Left kidney (tissue), 2 donors: ENCODE data around the gene COIL. TPM values are rescaled to one million over a fixed set of nuclear protein-coding genes. Genes with fewer than 3 reads are reported as not detected.
A peak's percentile ranks its signal among the peaks of the same experiment; 100 is the strongest.

ENCODE experiments used
- DNase-seq: peaks from one replicate; pipeline ENCODE4 v3.0.0-alpha.2; 2013
- polyA plus RNA-seq: library from polyadenylated mRNA; unstranded; fragments of 120-200 nt; gene quantifications from one replicate; pipeline ENCODE4 v1.2.1, GENCODE V29; 2013; ENCODE audit not compliant: insufficient read length

Gene COIL
- polyA plus RNA-seq, 1 donor: 33.2 TPM

DNA sequence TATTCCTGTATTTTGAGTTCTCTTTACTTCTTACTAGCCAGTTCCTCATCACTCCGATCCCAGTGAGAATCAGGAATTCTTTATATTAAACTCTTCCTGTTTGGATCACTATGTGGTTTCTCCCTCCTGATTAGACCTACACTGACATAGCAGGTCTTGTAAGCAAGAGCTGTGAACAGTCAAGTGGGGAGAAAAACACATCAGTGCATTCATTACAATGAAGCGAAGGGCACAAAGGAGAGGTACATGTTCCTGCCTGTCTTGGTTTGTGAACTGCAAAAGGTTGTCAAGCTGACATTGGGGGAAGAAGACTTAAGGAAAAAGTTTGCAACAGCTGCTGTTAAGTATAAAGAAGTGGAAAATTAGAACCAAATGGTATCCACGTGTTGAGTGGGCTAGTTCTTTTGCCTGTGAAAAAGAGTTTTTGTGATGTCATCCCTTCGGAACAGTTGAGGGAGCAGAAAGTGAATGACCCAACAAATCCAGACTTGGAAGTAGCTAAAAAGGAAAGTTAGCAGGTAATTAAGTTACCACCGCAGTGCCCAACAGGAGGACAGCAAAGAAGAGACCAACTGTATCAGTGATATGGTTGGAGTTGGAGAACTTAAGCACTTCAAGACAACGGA, 24.0 kb downstream of the COIL start:
- DNase-seq: no peak

DNA sequence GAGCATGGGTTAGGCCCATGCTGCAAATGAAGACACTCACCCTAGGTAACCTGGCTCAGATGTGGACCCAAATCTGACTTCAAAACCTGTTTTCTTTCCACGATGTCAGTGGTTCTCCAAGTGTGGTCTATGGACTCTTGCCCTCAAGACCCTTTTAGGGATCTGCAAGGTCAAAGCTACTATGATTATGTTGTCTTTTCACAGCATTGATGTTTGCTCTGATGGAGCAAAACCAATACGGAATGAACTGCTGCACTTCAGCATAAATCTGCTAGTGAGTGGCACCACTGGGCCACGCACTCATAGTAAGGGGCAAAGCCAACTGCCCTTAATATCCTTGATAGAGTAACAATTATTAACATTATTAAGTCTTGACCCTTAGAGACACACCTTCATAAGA, 25.4 kb downstream of the COIL start:
- no peak for DNase-seq

DNA sequence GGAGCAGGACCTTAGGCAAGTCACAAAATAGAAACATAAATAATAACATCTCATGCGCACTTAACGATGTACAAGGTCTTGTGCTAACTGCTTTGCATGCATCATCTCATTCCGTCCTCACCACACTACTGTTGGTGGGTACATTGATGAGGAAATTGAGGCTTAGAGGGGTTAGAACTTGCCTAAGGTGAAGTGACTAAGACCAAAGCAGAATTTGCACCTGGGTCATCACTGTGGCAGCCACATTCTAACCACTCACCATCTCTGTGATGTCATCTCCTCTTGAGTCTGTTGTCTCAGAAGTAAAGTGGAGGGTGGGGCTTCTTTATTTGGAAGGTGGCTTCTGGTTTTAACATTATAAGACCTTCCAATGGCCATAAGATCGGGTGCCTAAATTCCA, 26.6 kb downstream of the COIL start:
- DNase-seq: no peak

DNA sequence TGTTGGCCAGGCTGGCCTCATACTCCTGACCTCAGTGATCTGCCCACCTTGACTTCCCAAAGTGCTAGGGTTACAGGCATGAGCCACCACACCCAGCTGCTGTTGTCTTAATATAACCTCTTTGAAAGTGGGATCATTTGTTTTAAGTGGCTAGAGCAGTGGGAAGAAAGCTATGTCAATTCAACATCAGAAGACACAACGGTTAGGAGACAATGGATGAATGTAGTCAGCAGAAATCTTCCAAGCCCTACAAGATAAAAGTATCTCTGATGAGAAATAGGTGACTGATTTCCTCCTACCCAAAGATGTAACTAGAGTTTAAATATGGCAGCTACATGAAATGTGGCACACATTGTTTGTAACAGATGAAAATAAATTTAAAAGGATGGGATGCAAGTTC, 27.0 kb downstream of the COIL start:
- no peak for DNase-seq

DNA sequence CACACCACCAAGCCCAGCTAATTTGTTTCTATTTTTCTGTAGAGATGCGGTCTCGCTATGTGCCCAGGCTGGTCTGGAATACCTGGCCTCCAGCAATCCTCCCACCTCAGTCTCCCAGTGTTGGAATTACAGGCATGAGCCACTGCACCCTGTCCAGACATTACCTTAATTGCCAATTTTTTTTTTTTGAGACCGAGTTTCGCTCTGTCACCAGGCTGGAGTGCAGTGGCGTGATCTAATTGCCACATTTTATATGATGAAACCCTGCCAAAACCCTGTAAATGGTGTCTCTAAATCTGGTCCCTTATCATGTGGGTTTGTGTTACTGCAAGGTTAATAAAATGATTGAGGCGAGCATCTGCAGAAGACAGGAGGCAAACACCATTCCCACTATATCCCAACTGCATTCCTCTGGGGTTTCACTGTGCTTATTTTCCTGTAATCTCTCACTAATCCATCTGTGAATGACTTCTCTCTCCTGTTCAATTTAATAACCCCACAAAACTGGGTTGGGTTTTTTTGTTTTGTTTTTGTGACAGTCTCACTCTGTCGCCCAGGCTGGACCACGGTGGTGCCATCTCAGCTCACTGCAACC, 27.6 kb downstream of the COIL start:
- DNase-seq: no peak

DNA sequence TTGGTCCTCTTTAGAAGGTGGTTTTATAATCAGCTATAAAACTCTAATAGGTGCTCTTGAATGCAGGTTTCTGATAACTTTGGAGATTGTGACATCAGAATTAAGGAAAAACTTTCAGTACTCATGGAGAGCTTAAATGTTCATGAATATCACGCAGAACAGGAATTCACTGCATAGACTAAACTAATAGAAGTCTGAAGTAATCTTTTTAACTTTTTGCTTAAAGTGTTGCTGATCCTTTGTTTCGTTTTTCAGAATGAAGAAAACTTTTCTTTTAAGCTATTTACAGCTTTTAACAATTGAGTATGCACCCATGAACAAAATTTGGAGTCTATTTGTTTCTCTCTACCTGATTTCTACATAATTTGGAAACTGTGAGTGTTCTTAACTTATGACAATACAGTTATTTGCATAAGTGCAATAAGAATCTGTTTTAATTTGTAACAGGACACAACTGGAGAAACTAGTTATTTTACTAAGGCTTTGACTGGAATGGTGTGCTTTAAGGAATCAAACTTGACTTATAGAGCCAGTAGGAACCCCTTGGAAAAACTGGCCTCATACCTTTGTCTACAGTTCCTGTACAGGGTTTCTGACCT, 30.0 kb downstream of the COIL start:
- DNase-seq: no peak

DNA sequence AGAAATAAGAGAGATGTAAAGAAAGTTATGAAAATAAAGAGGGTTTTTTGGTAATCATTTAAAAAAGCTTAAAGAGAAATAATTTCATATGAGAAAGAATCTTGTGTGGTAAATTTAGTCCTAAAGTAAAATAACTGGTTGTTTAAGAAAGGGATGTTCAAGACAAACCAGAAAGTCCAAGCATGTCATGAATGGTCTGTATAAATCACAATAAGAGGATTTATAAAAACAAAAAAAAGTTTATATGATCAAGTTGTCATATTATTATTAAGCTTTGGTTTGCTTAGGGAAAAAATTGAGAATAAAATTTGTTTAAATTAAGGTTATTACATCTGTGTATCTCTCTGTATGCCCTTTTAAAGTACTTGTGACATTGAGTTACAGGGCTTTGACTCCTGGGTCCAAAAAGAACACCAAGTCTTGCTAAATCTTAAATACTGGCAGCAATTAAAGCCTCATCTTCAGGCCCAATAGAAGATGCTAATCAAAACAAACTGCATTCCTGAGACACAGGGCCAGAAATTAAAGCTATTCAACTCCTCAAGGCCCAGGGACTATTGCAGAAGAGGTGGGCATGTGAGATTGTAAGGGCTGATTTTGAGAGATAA, 31.4 kb downstream of the COIL start:
- DNase-seq: no peak

DNA sequence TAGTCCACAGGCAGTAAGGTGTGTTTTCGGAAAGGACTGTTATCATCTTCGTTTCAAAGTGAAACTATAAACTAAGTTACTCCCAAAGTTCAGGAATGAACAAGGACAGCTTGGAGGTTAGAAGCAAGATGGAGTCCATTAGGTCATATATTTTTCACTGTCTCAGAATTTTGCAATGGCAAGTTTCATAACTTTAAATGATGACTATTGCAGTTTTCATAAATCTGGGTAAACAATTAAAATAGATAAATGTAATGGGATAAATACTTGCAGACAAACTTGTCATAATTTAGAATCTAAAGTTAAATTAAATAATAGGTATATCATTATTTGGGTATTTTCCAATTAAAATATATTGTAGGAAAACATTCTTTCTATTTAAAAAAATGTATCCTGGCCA, 32.3 kb downstream of the COIL start:
- DNase-seq: no peak

DNA sequence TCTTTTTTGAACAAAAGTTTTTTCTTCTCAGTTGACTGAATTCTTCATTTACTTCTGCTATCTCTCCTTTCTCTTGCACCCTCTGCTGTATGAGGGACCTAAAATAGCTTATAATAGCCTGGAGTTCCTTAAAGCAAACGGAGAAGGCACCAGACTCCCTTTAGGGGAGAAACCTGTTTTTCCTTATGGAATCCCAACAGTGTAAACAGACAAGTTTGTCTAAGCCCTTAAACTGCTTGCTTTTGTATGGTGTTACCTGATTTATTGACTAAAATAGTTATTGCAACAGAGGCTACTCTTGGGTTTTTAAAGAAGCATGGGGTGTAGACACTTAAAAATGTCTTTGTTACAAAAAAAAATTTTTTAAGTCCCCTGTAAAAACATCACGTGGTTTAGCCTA, 34.1 kb downstream of the COIL start:
- no peak for DNase-seq

DNA sequence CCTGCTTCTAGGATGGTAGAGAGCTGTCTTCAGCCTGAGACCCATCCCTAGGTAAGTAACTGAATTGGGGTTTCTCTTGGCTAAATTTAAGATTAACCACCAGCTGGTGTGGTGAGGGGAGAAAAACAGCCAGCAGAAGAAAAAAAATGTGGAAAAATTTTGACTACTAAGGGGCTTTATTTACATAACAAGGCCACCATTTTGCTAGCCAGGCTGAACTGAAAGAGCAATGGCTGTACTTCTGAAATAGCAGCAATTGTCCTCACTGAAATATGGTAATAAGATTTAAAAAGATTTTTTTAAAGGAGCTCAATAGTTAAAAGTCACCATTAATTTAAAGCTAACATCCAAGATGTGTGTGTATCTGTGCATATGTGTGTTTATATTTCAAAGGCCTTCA, 34.6 kb downstream of the COIL start:
- DNase-seq: no peak

DNA sequence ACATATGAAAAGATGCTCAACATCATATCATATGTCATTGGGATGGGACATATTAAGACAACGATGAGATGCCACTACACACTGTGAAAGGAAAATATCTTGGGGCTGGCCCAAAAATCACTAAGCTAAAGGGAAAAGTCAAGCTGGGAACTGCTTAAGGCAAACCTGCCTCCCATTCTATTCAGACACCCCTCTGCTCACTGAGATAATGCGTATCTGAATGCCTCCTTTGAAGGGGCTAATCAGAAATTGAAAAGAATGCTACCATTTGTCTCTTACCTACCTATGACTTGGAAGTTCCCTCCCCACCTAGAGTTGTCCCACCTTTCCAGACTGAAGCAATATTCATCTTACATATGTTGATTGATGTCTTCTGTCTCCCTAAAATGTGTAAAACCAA, 35.8 kb downstream of the COIL start:
- DNase-seq: no peak

DNA sequence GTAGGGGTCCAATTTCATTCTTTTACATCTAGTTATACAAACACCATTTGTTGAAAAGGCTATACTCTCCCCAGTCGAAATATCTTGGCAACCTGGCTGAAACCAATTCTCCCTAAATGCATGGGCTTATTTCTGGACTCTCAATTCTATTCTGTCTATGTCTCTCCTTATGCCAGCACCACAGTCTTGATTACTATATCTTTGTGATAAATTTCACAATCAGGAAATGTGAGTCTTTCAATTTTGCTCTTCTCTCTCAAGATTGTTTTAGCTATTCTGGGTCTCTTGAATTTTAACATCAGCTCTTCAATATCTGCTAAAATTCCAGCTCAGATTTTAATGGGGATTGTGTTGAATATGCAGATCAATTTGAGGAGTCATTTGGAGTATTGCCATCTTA, 41.1 kb downstream of the COIL start:
- DNase-seq: no peak

DNA sequence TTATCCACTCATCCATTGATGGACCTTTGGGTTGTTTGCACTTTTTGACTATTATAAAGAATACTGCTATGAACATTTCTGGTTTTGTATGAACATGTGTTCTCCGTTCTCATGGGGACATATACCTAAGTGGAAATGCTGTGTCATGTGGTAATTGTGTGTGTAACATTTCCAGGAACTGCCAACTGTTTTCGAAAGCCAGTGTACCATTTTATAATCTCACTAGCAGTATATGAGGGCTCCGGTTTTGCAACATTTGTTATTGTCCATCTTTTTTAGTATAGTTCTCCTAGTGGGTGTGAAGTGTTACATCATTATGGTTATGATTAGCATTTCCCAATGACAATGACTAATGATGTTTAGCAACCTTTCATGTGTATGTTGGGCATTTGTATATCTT, 41.9 kb downstream of the COIL start:
- DNase-seq: no peak

DNA sequence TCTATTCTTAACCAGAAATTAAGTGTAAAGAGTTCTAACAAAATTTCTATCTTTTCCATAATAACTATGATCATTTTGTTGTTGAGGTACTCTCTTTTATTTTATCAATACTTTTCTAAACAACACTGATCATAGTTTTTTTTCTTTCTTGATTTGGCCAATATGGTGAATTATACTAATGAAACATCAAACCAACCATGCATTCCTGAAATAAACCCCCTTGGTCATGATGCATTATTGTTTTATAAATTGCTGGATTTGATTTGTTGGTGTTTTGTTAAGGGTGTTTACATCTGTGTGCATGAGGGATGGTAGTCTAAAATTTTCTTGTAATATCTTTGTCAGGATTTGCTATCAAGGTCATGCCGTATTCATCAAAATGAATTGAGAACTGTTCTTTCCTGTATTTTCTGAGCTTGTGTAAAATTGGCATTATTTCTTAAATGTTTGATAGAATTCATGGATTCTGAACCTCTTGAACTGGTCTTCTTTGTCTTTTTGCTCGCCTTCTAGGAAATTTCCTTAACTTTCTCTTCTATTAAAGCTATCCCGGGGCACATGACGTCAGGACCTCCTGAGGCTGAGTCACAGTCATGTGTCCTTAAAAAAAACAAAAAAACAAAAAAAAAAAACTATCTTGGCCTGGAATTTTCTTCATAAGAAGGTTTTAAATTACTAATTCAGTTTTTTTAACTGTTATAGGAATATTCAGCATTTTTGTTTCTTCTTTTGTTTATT, 43.1 kb downstream of the COIL start:
- DNase-seq: no peak

DNA sequence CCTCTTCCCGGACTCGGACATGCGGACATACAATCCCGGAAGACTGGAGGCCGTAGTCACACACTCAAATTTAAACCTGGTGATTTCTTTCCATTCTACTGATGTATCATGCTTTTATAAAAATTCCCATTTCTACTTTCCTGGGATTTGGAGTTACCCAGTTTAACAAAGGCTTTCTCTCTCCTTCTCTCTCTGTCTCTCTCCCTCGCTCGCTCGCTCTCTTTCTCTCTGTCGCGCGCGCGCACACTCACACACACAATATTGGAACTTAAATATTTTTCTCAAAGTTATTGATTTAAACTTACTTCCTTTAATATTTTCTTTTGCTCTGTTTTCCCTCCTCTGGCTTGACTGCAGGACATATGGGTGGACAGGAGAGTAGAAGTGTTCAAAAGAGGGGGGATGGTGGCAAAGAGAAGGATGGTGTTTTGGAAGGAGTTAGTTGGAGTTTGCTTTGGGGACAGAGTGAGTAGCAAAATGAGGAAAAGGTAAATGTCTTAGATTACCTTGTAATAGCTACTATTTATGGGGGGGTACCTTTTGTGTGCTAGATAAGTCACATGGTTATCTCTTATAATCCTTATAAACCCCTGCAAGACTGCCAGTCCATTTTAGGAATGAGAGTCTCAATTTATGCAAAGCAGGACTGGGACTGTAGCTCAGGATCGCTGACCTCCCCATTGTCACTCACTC, 46.1 kb downstream of the COIL start:
- peak; percentile 15 for DNase-seq

DNA sequence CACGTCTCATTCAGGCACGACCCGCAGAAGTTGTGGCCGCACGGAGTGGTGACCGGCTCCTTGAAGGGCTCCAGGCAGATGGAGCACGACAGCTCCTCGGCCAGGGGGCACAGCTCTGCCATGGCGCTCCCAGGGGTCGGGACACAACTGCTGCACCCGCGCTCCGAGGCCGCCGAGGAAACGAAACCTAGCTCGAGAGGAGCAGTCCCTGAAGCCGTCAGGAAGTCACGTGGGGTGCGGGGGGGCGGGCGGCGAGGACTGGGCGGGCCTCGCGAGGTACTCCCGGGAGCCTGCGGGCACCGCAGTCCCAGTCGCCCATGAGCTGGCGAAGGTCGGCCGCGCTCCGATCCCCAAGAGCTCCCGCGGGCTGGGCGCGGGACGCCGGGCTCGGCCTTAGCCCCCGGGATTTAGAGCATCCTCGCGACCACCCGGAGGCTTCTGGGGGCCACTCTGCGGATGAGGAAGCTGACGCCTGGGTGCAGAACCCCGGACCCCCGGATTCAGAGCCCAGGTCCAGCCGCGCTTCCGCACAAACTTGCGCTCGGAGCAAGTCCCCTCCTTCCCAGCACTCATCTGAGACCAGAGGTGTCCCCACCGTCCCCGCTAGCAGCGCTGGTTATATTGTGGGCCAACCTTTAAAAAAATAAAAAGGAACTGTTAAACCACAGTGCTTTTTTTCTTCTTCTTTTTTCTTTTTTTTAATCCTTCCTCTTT, 46.8 kb downstream of the COIL start, which contains the start of gene TRIM25:
TRIM25 (minus strand) TSS at position 183 of the 714 bp plus-strand sequence; CDS start at position 122, 61 bp downstream.
- DNase-seq: peak; percentile 82

DNA sequence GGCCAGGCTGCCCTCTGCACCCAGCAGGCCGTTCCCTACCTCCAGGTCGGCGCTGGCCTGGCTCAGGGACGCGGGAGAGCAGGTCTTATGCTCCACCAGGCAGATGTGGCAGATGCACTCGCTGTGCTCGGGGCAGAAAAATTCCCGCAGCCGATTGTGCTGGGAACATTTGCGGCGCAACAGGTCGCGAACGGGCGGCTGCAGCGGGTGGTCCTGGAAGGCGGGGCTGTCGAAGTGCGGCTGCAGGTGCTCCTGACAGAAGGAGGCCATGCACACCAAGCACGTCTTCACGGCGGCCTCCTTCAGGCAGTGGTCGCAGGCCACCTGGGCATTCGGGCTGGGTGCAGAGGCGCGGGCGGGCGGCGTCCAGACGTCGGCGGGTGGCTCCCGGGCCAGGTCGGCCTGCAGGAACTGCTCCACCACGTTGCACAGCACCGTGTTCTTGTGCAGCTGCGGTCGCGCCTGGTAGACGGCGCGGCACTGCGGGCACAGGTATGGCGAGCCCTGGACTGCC, 47.4 kb downstream of the COIL start:
- peak; percentile 15 for DNase-seq

DNA sequence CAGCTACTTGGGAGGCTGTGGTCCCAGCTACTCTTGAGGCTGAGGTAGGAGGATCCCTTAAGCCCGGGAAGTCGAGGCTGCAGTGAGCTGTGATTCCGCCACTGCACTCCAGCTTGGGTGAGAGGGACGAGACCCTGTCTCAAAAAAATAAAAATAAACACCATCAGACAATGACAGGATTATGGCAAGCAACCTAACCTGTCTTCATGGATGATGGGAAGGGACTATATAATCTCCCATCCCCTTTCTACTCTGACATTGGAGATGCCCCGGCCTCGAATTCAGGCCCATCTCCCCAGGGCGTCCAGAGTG, 47.9 kb downstream of the COIL start:
- no peak for DNase-seq

DNA sequence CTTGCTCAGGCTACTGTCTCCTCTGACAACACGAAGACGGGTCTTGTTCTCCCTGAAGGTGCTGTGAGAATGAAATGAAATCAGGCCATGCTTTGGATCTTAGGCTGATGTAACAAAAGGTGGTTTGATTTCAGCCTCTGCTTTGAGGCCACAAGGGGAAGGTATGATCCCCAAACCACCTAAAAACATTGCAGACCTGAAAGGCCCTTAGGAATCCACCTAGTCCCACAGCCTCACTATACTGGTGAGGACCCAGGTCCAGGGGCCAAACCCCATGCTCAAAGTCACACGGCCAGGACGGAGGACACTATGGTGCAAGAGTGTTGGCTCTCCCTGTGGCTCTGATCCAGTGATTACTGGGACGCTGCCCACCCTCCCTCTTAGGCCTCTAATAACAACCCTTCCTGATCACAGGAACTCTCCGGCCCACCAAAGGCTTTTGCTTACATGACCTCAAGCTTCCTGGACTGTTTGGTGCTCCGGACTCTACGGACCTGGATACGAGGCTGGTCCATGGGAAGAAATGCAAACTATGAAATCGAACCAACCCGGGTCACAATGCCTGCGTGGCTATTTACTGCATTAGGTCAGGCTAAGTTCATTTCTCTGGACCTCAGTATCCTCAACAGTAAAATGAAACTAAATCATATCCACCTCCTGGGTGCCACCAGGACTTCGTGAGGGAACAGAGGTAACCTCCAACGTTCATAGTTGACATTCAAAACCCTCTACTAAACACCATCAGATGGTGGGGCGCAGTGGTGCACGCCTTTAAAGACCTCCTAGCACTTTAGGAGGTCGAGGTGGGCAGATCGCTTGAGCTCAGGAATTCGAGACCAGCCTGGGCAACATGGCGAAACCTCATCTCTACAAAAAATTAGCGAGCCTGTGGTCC, 48.5 kb downstream of the COIL start:
- no peak for DNase-seq

DNA sequence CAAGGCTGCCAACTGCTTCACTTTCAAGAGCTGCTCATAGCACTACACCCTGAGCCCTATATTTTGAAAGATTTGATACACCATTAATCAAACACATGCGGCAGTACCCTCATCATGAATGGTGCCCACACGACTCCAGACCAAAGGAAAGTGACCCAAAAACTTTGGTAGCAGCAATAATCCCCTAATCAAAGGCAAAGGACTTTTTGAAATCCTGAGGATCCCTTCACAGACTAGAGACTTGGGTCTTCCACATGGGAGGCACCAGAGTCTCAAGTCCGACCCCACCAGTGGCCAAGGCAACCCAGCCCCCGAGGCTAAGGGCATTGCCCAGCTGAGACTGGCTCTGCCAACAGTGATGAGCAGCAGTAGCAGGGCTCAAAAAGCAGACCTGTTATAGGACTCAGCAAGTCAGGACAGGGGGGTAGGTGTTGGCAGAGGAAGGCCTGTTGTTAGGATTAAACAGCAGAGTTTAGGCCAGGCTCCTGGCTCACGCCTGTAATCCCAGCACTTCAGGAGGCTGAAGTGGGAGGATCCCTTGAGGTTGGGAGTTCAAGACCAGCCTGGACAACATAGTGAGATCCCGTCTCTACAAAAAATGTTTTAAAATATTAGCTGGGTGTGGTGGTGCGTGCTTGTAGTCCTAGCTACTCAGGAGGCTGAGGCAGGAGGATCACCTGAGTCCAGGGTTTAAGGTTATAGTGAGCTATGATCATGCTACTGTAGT, 50.2 kb downstream of the COIL start:
- no peak for DNase-seq
